Stimulated activated CD4-positive, alpha-beta T cell treated with anti-CD3 and anti-CD28 coated beads, Interleukin-15, amount 100 ng/mL, for 48 hours (primary cell): Measurements from ENCODE around the gene ZNF146.
"Not testable (repeated sequence)": the region's sequence is repeated elsewhere in the genome, so short reads cannot be mapped to it uniquely, and the experiment has no call there.

Experiments
- DNase-seq, 2 donors: peaks; one replicate each; pipeline ENCODE4 v3.0.0-alpha.2; 2020; ENCODE audit warnings: low read depth in 2 of 2

The ZNF146 gene

GRCh38 chr19:36214386-36215275 is at the start of gene ZNF146, which contains the start of gene ZNF565:
Gene ZNF146 (plus strand): TSS chr19:36215106. CDS start chr19:36236441, 21,335 bp downstream.
Gene ZNF565 (minus strand): TSS chr19:36214665. CDS start chr19:36201985, 12,680 bp downstream.
- DNase-seq = peak; percentile 96 to 98

GRCh38 chr19:36169084-36169760 is 45.7 kb upstream of the ZNF146 start:
- DNase-seq = no peak

- DNase-seq = no peak
These were observed 42.1 kb upstream of the ZNF146 start for GRCh38 chr19:36172852-36173251.

- not testable (repeated sequence) for DNase-seq
These were observed 41.1 kb upstream of the ZNF146 start for GRCh38 chr19:36173846-36174245.

GRCh38 chr19:36179077-36179476 is 35.8 kb upstream of the ZNF146 start:
- DNase-seq = not testable (repeated sequence)

- DNase-seq = no peak
These were observed 32.2 kb upstream of the ZNF146 start for GRCh38 chr19:36182612-36183244.

- no peak for DNase-seq
These were observed 31.7 kb upstream of the ZNF146 start for GRCh38 chr19:36183245-36183628.

GRCh38 chr19:36186722-36187121 is 28.2 kb upstream of the ZNF146 start:
- DNase-seq = not testable (repeated sequence)

GRCh38 chr19:36196249-36196648 is 18.7 kb upstream of the ZNF146 start:
- no peak for DNase-seq

- DNase-seq = no peak
These were observed 16.8 kb upstream of the ZNF146 start for GRCh38 chr19:36198119-36198518.

GRCh38 chr19:36201684-36202083 is 13.2 kb upstream of the ZNF146 start:
- DNase-seq = no peak

- no peak for DNase-seq
These were observed 11.6 kb upstream of the ZNF146 start for GRCh38 chr19:36203293-36203692.

GRCh38 chr19:36207605-36208252 is 7.2 kb upstream of the ZNF146 start:
- no peak for DNase-seq

GRCh38 chr19:36209372-36209771 is 5.5 kb upstream of the ZNF146 start:
- DNase-seq = no peak

GRCh38 chr19:36210497-36210896 is 4.4 kb upstream of the ZNF146 start:
- DNase-seq = no peak

GRCh38 chr19:36212895-36213294 is 2.0 kb upstream of the ZNF146 start:
- DNase-seq = no peak

GRCh38 chr19:36215276-36216123 is 594 bp downstream of the ZNF146 start:
- DNase-seq = peak in 1 of 2 donors; percentile 13

- DNase-seq = no peak
These were observed 6.6 kb downstream of the ZNF146 start for GRCh38 chr19:36221474-36221873.

- DNase-seq = no peak
These were observed 7.6 kb downstream of the ZNF146 start for GRCh38 chr19:36222503-36222902.

GRCh38 chr19:36225219-36225892 is 10.4 kb downstream of the ZNF146 start:
- DNase-seq = no peak
